Lung (tissue), 12 donors: ENCODE data around the gene DYRK3. TPM values are rescaled to one million over a fixed set of nuclear protein-coding genes. Genes with fewer than 3 reads are reported as not detected.

Experiments
- ATAC-seq: fragments of 200-7000 bp; cut with Tn5 transposase; one replicate; pipeline ENCODE4 v1.9.1; 2020; ENCODE audit warnings: moderate number of reproducible peaks; ENCODE audit not compliant: insufficient read depth, low FRiP score
- DNase-seq, 3 donors: peaks; one replicate each; pipeline ENCODE4 v3.0.0-alpha.2; 2013 to 2017
- H3K27ac ChIP-seq, 2 donors: one replicate each; pipeline ENCODE4 v1.5.1; 2013; ENCODE audit warnings: mild to moderate bottlenecking in 2 of 2, moderate library complexity in 2 of 2, control low read depth in 1 of 2, inconsistent platforms in 1 of 2, low read depth in 1 of 2, low read length in 1 of 2
- H3K27me3 ChIP-seq, 3 donors: one replicate each; pipeline ENCODE4 v1.5.1; 2013; ENCODE audit warnings: low read length in 2 of 3; ENCODE audit not compliant: control insufficient read depth in 3 of 3, insufficient read depth in 3 of 3
- H3K36me3 ChIP-seq, 4 donors: one replicate each; pipeline ENCODE4 v1.5.1; 2013; ENCODE audit warnings: low read length in 4 of 4, mild to moderate bottlenecking in 1 of 4, moderate library complexity in 1 of 4; ENCODE audit not compliant: control insufficient read depth in 4 of 4, insufficient read depth in 4 of 4
- H3K4me1 ChIP-seq, 5 donors: one replicate each; pipeline ENCODE4 v1.5.1; 2013; ENCODE audit warnings: low read length in 5 of 5, mild to moderate bottlenecking in 2 of 5, moderate library complexity in 1 of 5; ENCODE audit not compliant: control insufficient read depth in 5 of 5, insufficient read depth in 5 of 5
- H3K4me3 ChIP-seq: one replicate; pipeline ENCODE4 v1.5.1; 2013; ENCODE audit warnings: mild to moderate bottlenecking, control low read depth, moderate library complexity
- H3K9ac ChIP-seq, 2 donors: one replicate each; pipeline ENCODE4 v1.5.1; 2013; ENCODE audit warnings: low read length in 2 of 2, control low read depth in 1 of 2; ENCODE audit not compliant: insufficient read depth in 1 of 2
- H3K9me3 ChIP-seq, 4 donors: one replicate each; pipeline ENCODE4 v1.5.1; 2013; ENCODE audit warnings: low read length in 3 of 4, mild to moderate bottlenecking in 1 of 4, moderate library complexity in 1 of 4; ENCODE audit not compliant: control insufficient read depth in 4 of 4, insufficient read depth in 3 of 4
- WGBS, 2 donors: extraction: QIAGEN DNeasy Blood & Tissue Kit; methylation state at CpG; one replicate each; pipeline ENCODE4 v1.1.7; 2013; 5-methylcytosine and 5-hydroxymethylcytosine counted together
- polyA plus RNA-seq, 2 donors: library from polyadenylated mRNA; stranded (reverse); fragments of 200-250 nt; gene quantifications; one replicate each; pipeline ENCODE4 v1.2.1, GENCODE V29; 2013
- total RNA-seq, 2 donors: library from RNA; depleted of rRNA in 1 of 2; stranded (reverse); fragments of >200 nt in 1 of 2; gene quantifications; one replicate each; pipeline ENCODE4 v1.2.1, GENCODE V29; 2014 to 2021
- TF ChIP-seq, protein P1 (sequence below): IDR thresholded peaks from 2 replicates; pipeline ENCODE4 v1.5.1; 2012; ENCODE audit warnings: mild to moderate bottlenecking; ENCODE audit errors: control extremely low read depth, extremely low read depth
- donor health status: control.
- donor health status: control.
- donor health status: Bipolar disorder and iron deficiency.
- donor health status: healthy.
- donor health status: DM: yes; HTN: yes; CAD: no.

DYRK3 gene
- total and polyA plus RNA-seq, 4 donors = 4.6 to 13.0 (median 8.8) TPM

DNA sequence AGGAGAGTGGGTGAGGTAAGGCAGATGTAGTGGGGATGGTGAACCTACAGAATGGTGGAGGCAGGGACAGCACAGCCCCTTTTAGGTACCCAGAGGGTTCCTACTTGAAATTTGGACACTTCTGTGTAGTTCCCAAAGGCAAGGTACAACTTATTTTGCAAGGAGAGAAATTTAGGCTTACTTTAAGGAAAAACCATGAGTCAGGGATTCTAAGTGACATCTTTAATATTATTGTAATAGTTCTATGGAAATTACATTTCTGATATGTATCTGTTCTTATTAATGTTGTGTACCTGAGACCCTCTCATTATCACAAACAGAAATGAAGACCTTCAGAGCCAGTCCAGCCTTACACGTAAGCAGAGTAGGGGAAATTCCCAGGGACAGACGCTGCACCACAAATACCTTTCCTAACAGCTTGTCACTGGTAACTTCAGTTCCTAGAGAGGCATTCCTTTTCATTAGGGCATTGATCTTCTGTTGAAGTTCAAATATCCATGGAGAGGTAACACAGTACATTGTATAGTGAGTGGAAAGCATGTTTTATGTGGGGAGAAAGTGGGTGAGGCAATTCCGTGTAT, 7.9 kb downstream of the DYRK3 start:
- Histone ChIP-seq H3K9ac (no peak overlapping the region), H3K4me1 (no peaks in the 10 kb centered on the region), H3K27me3 (no peaks in the 10 kb centered on the region), H3K9me3 (no peaks in the 10 kb centered on the region), H3K27ac (no peak overlapping the region), H3K4me3 (no peak overlapping the region), H3K36me3 (peaks cover 0 to 13% (median 4%) of the 10 kb centered on the region in 4 donors)
- ATAC-seq = no peak
- no peak for DNase-seq
- 70 to 85% methylated on average over 3 of the region's 3 CpGs for whole genome bisulfite sequencing, 2 donors
- TF ChIP-seq, protein P1, sequence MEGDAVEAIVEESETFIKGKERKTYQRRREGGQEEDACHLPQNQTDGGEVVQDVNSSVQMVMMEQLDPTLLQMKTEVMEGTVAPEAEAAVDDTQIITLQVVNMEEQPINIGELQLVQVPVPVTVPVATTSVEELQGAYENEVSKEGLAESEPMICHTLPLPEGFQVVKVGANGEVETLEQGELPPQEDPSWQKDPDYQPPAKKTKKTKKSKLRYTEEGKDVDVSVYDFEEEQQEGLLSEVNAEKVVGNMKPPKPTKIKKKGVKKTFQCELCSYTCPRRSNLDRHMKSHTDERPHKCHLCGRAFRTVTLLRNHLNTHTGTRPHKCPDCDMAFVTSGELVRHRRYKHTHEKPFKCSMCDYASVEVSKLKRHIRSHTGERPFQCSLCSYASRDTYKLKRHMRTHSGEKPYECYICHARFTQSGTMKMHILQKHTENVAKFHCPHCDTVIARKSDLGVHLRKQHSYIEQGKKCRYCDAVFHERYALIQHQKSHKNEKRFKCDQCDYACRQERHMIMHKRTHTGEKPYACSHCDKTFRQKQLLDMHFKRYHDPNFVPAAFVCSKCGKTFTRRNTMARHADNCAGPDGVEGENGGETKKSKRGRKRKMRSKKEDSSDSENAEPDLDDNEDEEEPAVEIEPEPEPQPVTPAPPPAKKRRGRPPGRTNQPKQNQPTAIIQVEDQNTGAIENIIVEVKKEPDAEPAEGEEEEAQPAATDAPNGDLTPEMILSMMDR = no peak

DNA sequence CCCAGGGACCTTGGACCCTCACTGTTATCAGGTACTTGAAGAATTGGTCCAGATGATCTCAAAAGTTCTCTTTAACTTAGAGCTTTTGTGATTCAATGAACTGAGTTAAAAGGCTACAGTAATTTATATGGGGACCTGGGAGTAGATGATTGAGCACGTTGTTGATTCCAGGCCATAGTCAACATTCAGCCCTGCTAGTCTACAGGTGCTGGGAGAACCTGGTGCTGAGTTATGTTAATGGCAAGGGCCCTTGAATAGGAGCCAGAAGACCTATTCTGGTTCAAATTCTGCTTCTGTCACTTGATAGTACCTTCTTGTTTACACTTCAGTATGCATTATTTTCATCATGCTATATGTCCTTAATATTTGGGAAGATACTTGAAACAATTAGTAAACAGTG, 11.2 kb downstream of the DYRK3 start:
- Histone ChIP-seq H3K27ac (no peak overlapping the region), H3K4me3 (no peak overlapping the region), H3K27me3 (no peaks in the 10 kb centered on the region), H3K36me3 (peaks cover 0 to 19% (median 6%) of the 10 kb centered on the region in 4 donors), H3K9ac (no peak overlapping the region), H3K9me3 (no peaks in the 10 kb centered on the region), H3K4me1 (peaks cover 0 to 6% (median 0%) of the 10 kb centered on the region in 5 donors)
- DNase-seq (no peak), ATAC-seq (no peak)
- 79 to 92% methylated on average over 1 of the region's 1 CpG for WGBS, 2 donors
- TF ChIP-seq, protein P1 = no peak

DNA sequence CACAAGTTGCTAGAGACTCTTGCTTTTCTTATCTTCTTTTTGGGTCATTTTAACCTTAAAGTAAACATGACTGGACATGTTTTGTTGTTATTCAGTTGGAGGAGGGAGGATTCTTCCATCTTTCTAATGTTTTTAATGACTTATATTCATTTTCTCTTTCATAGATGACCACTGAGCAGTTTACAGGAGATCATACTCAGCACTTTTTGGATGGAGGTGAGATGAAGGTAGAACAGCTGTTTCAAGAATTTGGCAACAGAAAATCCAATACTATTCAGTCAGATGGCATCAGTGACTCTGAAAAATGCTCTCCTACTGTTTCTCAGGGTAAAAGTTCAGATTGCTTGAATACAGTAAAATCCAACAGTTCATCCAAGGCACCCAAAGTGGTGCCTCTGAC, 11.9 kb downstream of the DYRK3 start:
- no peak overlapping the region for H3K9ac ChIP-seq
- H3K9me3 ChIP-seq = no peaks in the 10 kb centered on the region
- no peaks in the 10 kb centered on the region for H3K27me3 ChIP-seq
- no peak for DNase-seq
- H3K4me1 ChIP-seq = peaks cover 0 to 6% (median 0%) of the 10 kb centered on the region in 5 donors
- ATAC-seq = no peak
- no peak overlapping the region for H3K4me3 ChIP-seq
- TF ChIP-seq, protein P1 = no peak
- peaks cover 0 to 19% (median 6%) of the 10 kb centered on the region in 4 donors for H3K36me3 ChIP-seq
- H3K27ac ChIP-seq = no peak overlapping the region
